VCaP (cell line): ENCODE measurements around the gene TOGARAM1.
"Not testable (repeated sequence)": the region's sequence is repeated elsewhere in the genome, so short reads cannot be mapped to it uniquely, and the experiment has no call there.

Experiments used
- H3K27ac ChIP-seq: fragments of 450-650 bp; 2 replicates; pipeline ENCODE4 v1.5.1; 2017
- CTCF ChIP-seq: fragments of 450-650 bp; conservative IDR thresholded peaks from 2 replicates; pipeline ENCODE4 v1.5.1; 2017; ENCODE audit warnings: mild to moderate bottlenecking, moderate library complexity

The TOGARAM1 gene

GRCh38 chr14:45073231-45073879, 111.4 kb downstream of the TOGARAM1 start:
- no peak for TF ChIP-seq CTCF
- H3K27ac ChIP-seq, result no peak overlapping the region

- H3K27ac ChIP-seq, result no peak overlapping the region
- TF ChIP-seq CTCF, result no peak
These were observed 116.3 kb downstream of the TOGARAM1 start for GRCh38 chr14:45078323-45078722.

- H3K27ac ChIP-seq, result not testable (repeated sequence)
These were observed 118.5 kb downstream of the TOGARAM1 start for GRCh38 chr14:45080416-45080968.

GRCh38 chr14:45081096-45081495, 119.1 kb downstream of the TOGARAM1 start:
- H3K27ac ChIP-seq, result not testable (repeated sequence)

GRCh38 chr14:45082420-45082819, 120.4 kb downstream of the TOGARAM1 start:
- peak overlapping the region; percentile 41 for H3K27ac ChIP-seq
- no peak for TF ChIP-seq CTCF

- peak overlapping the region; percentile 88 for H3K27ac ChIP-seq
- no peak for TF ChIP-seq CTCF
These were observed 121.6 kb downstream of the TOGARAM1 start for GRCh38 chr14:45083617-45083975.

- H3K27ac ChIP-seq, result peak within 1 kb of the TSS; percentile 88
- TF ChIP-seq CTCF, result no peak
These were observed 122.2 kb downstream of the TOGARAM1 start, which contains the start of gene PRPF39 for GRCh38 chr14:45083976-45084722. TSS of gene PRPF39 (plus strand) at chr14:45084116. CDS start at chr14:45095240, 11,124 bp downstream.

GRCh38 chr14:45084946-45085346, 123.0 kb downstream of the TOGARAM1 start:
- no peak for TF ChIP-seq CTCF
- peak overlapping the region; percentile 88 for H3K27ac ChIP-seq
